HPDE6-E6E7 (cell line): ENCODE measurements around the gene ADAMTS1.

Source experiments
- DNase-seq: peaks from one replicate; pipeline ENCODE4 v3.0.0; 2011; ENCODE audit warnings: missing footprints; ENCODE audit errors: extremely low spot score

Gene ADAMTS1

GRCh38 chr21:26812173-26812572 is 33.0 kb downstream of the ADAMTS1 start:
- no peak for DNase-seq

DNA sequence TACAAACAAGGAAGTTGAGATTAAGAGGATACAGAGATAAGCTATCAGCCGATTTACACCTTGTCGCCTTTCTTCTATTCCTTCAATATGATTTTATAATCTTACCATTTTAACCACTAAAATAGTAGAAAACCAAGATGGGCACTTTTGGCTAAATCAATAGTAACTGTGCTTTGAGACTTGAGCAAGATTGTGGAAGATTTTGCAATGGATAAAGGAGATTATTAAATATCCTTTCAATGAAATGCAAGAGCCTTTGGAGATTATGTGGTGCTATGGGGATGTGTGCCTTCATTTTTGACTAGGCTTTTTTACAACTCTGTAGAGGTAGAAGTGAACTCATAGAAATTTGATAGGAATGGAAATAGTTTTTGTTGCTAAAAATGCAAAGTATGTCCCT is 33.7 kb downstream of the ADAMTS1 start:
- no peak for DNase-seq

GRCh38 chr21:26810676-26811415 is 34.4 kb downstream of the ADAMTS1 start:
- no peak for DNase-seq

GRCh38 chr21:26810266-26810665 is 34.9 kb downstream of the ADAMTS1 start:
- no peak for DNase-seq

DNA sequence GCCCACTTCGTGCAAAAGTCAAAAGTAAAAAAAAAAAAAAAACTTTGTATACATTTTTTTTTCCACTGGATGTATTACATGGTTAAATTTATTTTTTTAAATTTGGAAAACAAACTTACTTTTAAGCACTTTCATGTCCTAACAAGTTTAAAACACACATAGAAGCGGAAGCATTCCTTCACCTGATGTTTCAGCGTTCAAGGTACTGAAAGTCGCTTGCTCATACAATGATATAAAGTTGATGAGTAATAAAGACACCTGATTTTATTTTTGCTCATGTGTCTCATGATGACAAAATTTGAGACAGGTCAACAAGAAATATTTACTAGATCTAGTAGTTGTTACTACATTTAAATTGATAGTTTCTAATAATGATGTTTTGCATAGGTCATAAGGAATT is 35.5 kb downstream of the ADAMTS1 start:
- peak; percentile 16 for DNase-seq

DNA sequence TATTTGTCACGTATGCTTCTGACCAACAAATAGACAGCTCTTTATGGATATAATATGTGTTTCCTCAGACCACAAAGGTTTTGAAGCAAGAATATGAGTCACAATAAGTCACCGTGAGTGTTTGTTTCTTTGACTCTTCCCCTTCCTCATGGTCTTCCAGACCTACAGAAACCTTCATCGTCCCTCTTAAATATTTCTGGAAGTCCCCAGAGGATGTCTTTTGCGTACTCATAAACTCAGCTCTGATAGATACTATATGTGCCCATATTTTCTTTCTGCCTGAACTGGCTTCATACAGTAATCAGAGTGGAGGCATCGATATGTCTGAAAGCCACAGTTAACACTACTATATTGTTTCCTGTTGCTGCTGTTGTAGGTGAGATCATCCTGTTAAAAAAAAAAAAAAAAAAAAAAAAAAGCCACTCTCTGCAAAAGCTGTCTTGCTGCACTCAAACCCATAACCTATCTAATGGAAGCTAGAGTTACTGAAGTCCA is 38.4 kb downstream of the ADAMTS1 start:
- DNase-seq: peak; percentile 58

- no peak for DNase-seq
Measured at GRCh38 chr21:26804895-26805609, 40.2 kb downstream of the ADAMTS1 start.

DNA sequence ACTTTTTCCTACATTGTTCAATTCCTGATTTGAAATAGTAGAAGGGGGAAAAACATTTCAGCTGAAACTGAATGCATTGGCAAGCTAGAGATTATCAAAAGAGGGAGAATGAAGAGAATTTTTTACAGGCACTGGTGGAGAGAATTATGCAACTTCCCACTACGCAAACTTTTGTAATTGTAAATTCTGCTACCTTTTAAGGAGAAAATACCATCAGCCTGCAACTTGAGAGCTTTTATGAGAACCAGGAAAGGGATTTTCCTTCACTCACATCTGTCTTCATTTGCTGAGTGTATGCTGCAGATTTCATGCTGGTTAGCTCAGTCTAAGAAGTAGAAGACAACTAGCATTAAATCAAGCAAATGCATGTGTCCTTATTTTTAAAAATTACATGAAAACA is 43.7 kb downstream of the ADAMTS1 start:
- DNase-seq: no peak

DNA sequence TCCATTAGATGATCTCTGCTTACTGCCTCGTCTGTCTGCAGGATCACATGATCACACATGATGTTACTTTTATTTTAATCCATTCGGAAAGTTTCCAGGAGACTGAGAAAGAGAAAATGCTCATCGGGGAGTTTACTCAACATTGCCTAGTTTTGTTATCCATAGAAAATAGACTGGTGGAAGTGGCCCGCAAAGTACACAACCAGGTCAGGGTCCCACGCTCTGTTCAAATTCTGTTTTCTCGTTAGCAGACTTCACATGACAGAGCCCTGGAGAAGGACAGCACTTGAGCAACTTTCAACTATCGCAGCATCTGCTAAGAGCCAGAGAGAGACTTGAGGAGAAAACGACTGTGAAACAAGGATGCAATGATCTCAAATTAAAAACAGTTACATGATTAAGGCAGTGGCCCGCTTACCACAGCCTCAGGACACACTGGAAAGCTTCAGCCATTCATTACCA is 44.2 kb downstream of the ADAMTS1 start:
- DNase-seq: no peak

GRCh38 chr21:26800455-26800854 is 44.8 kb downstream of the ADAMTS1 start:
- no peak for DNase-seq

GRCh38 chr21:26800001-26800400 is 45.2 kb downstream of the ADAMTS1 start:
- DNase-seq: no peak

GRCh38 chr21:26798856-26799751 is 46.1 kb downstream of the ADAMTS1 start:
- no peak for DNase-seq

DNA sequence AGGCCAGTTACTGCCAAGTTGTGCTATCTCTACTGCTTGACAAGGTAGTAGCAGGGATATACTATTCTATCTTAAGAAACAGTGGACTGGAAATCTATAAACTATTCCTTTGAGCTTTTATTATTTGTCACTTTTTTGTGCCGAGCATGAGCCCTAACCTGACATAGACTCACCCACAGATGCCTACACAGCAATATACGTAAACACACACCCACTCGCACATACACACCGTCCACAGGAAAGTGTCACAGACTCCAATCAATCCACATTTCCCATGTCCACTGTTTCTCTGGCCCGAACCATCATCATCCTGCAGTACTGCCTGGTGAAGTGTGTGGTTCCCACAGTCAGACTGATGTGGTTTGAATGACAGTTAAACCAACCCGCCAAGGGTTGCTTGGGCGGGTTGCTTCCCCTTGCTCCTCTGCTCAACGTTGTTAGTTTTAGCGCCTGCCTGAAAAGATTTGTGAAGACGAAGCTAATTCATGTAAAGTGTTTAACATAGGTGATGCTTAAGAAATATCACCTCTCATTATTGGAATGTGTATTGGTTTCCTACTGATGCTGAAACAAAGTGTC is 47.2 kb downstream of the ADAMTS1 start:
- DNase-seq: no peak

DNA sequence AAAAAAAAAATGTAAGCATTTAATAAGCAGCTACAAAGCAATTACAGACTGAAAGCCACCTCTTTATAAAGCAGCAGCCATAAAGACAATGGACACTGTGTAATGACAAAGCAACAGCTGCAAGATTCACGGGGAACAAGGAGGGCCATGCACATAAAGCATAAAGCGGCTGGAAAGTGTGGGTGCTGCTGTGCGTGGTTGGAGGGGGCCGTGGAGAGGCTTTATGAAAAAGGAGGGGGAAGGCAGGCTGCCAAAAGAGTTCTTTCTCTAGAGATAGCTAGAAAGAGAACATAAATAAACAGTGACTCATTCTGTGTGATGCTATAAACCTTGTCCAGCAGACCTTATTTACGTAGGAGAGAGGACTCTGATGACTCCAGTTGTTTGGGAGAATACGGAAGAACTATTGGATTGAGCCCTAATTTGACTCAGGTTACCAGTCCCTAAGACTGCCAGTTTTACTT is 49.3 kb downstream of the ADAMTS1 start:
- peak; percentile 40 for DNase-seq

GRCh38 chr21:26795412-26795805 is 49.8 kb downstream of the ADAMTS1 start:
- no peak for DNase-seq

DNA sequence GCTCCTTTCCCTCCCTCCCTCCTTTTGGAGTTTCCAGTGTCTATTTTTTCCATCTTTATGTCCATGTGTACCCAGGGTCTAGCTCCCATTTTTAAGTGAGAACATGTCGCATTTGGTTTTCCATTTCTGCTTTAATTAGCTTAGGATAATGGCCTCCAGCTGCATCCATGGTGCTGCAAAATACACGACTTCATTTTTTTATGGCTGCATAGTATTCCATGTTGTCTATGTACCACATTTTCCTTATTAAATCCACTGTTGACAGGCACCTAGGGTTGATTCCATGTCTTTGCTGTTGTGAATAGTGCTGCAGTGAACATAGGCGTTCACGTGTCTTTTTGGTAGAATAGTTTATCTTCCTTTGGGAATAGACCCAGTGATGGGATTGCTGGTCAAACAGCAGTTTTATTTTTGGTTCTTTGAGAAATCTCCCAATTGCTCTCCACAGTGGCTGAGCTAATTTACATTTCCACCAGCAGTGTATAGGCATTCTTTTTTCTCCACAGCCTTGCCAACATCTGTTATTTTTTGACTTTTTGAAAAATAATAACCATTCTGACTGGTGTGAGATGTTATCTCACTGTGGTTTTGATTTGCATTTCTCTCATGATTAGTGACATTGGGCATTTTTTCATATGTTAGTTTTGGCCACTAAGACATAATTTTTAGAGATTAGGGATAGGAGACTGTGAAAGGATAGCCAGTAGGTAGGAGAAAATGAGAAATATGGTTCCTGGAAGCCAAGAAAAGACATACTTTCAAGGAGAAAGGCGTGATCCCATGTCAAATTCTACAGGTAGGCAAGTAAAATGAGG is 50.4 kb downstream of the ADAMTS1 start:
- DNase-seq: no peak

DNA sequence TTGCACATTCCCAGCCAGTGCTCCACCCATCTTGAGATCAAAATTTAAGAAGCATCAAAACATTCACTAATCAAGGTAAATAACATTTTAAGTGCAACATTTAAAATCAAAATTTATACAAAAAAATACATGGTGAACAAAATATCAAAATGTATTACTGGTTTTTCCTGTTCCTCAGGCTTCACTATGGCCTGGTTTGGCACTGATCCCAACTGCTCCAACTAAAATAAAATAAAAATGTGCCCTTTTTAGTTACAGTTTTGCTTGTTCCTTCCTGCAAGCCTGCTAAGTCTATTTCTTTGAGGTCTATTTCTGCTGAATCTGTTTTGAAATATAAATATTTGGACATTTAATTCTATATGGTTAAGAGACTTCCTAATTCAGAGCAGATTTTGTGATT is 54.9 kb downstream of the ADAMTS1 start:
- DNase-seq: no peak

DNA sequence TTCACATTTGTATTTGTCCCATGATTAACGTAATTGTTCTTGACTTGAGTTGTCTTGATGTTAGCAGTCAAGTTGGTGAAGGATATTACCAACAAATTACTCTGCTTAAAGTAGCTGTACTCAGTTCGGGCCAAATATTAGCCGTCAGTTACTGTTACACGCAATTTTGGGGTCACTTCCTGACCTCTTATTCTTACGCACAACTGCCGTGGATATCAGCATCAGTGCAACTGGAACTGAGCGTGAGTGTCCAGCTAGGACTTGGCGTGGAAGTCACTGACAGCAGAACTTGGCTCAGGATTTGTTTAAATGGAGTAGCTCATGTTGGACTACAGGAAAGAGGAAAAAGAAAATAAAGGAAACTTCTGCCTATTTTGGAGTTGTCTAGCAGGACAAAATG is 56.4 kb downstream of the ADAMTS1 start:
- no peak for DNase-seq
